HG03060 (cell line): ENCODE results near the gene ELOVL7.
"Not testable (repeated sequence)": the region's sequence is repeated elsewhere in the genome, so short reads cannot be mapped to it uniquely, and the experiment has no call there.

Experiments used
- ATAC-seq: cut with Tn5 transposase; IDR thresholded peaks from one replicate; pipeline ENCODE4 v1.9.1; 2021; ENCODE audit warnings: low read depth, moderate number of reproducible peaks; ENCODE audit not compliant: unreplicated experiment

Gene ELOVL7

GRCh38 chr5:60797482-60798153 is 46.5 kb downstream of the ELOVL7 start:
- no peak for ATAC-seq

- ATAC-seq: not testable (repeated sequence)
These were observed 48.6 kb downstream of the ELOVL7 start for GRCh38 chr5:60795424-60795950.

- no peak for ATAC-seq
These were observed 49.4 kb downstream of the ELOVL7 start for GRCh38 chr5:60794691-60795090.

- no peak for ATAC-seq
These were observed 51.6 kb downstream of the ELOVL7 start for GRCh38 chr5:60792438-60792837.

- no peak for ATAC-seq
These were observed 54.5 kb downstream of the ELOVL7 start for GRCh38 chr5:60789551-60789950.

GRCh38 chr5:60788863-60789513 is 55.1 kb downstream of the ELOVL7 start:
- ATAC-seq: no peak

- no peak for ATAC-seq
These were observed 64.6 kb downstream of the ELOVL7 start for GRCh38 chr5:60779466-60779865.

- no peak for ATAC-seq
These were observed 67.7 kb downstream of the ELOVL7 start for GRCh38 chr5:60776343-60776742.

GRCh38 chr5:60765019-60765709 is 78.9 kb downstream of the ELOVL7 start:
- no peak for ATAC-seq

- ATAC-seq: no peak
These were observed 81.0 kb downstream of the ELOVL7 start for GRCh38 chr5:60763061-60763460.

GRCh38 chr5:60754495-60754894 is 89.6 kb downstream of the ELOVL7 start:
- no peak for ATAC-seq

GRCh38 chr5:60744682-60745081 is 99.4 kb downstream of the ELOVL7 start:
- ATAC-seq: no peak

GRCh38 chr5:60743511-60744314 is 100.4 kb downstream of the ELOVL7 start:
- ATAC-seq: no peak

- no peak for ATAC-seq
These were observed 103.7 kb downstream of the ELOVL7 start for GRCh38 chr5:60740322-60740721.

- ATAC-seq: no peak
These were observed 105.1 kb downstream of the ELOVL7 start for GRCh38 chr5:60738933-60739332.

- ATAC-seq: no peak
These were observed 105.6 kb downstream of the ELOVL7 start for GRCh38 chr5:60738461-60738860.

- not testable (repeated sequence) for ATAC-seq
These were observed 113.2 kb downstream of the ELOVL7 start for GRCh38 chr5:60730858-60731257.

GRCh38 chr5:60727033-60727679 is 116.9 kb downstream of the ELOVL7 start:
- no peak for ATAC-seq

- ATAC-seq: no peak
These were observed 119.9 kb downstream of the ELOVL7 start for GRCh38 chr5:60724126-60724525.

- ATAC-seq: no peak
These were observed 121.7 kb downstream of the ELOVL7 start for GRCh38 chr5:60722416-60722815.
